IMR-90 (cell line): Measurements from ENCODE around the gene NEAT1. TPM values are rescaled to one million over a fixed set of nuclear protein-coding genes. Genes with fewer than 3 reads are reported as not detected.

Experiments
- ATAC-seq: fragments of 200-7000 bp; cut with Tn5 transposase; 2 replicates; pipeline ENCODE4 v1.9.1; 2020; ENCODE audit warnings: low read depth, mild to moderate bottlenecking, moderate library complexity
- BruUV-seq: library from RNA; stranded (reverse); fragments of 400-500 nt; replicated peaks from 2 replicates; lab custom pipeline; 2021; lab: Mats Ljungman, UMichigan
- CTCF ChIA-PET: fragments of 300-600 bp; formaldehyde crosslinking; extraction: SDS; loops from one replicate; lab custom pipeline; 2021; ENCODE audit warnings: antibody characterized with exemption; lab: Yijun Ruan, JAX
- POLR2A ChIA-PET: fragments of 300-600 bp; sonication (Branson Sonifier 250); formaldehyde crosslinking; loops from one replicate; lab custom pipeline; 2022; ENCODE audit warnings: antibody characterized with exemption; ENCODE audit not compliant: unreplicated experiment; lab: Charles Lee
- DNase-seq: peaks from one replicate; pipeline ENCODE4 v3.0.0; 2013
- H2AFZ ChIP-seq: replicated peaks from 2 replicates; pipeline ENCODE3; 2013; ENCODE audit warnings: low read length, mild to moderate bottlenecking; ENCODE audit not compliant: poor library complexity
- H2AK5ac ChIP-seq: 2 replicates; pipeline ENCODE4 v1.6.1; 2013; ENCODE audit warnings: low read depth, low read length, inconsistent platforms
- H2AK9ac ChIP-seq: replicated peaks from 2 replicates; pipeline ENCODE3; 2013; ENCODE audit warnings: mild to moderate bottlenecking, low read depth, low read length, moderate library complexity; ENCODE audit not compliant: poor library complexity
- H2BK120ac ChIP-seq: 2 replicates; pipeline ENCODE4 v1.6.1; 2013; ENCODE audit warnings: low read depth, low read length, inconsistent platforms
- H2BK15ac ChIP-seq: 3 replicates; pipeline ENCODE4 v1.6.1; 2013; ENCODE audit warnings: low read depth, low read length, inconsistent platforms
- H2BK20ac ChIP-seq: 2 replicates; pipeline ENCODE4 v1.6.1; 2013; ENCODE audit warnings: low read depth, mild to moderate bottlenecking, inconsistent platforms, low read length, moderate library complexity
- H2BK5ac ChIP-seq: 2 replicates; pipeline ENCODE4 v1.6.1; 2013; ENCODE audit warnings: mild to moderate bottlenecking, low read depth, low read length, inconsistent platforms; ENCODE audit not compliant: poor library complexity, severe bottlenecking
- H3K14ac ChIP-seq: replicated peaks from 2 replicates; pipeline ENCODE4 v1.6.1; 2013; ENCODE audit warnings: low read depth, low read length, inconsistent platforms
- H3K18ac ChIP-seq: 2 replicates; pipeline ENCODE4 v1.6.1; 2013; ENCODE audit warnings: low read depth, low read length, control low read depth
- H3K23ac ChIP-seq: 2 replicates; pipeline ENCODE4 v1.6.1; 2013; ENCODE audit warnings: low read depth, low read length, inconsistent platforms
- H3K27ac ChIP-seq: 2 replicates; pipeline ENCODE4 v1.5.1; 2013; ENCODE audit warnings: mild to moderate bottlenecking, control low read depth, low read length; ENCODE audit not compliant: insufficient read depth
- H3K27me3 ChIP-seq: 2 replicates; pipeline ENCODE4 v1.6.1; 2013; ENCODE audit warnings: low read length; ENCODE audit not compliant: control insufficient read depth, insufficient read depth
- H3K36me3 ChIP-seq: 2 replicates; pipeline ENCODE4 v1.6.1; 2013; ENCODE audit warnings: low read length, mixed read lengths; ENCODE audit not compliant: control insufficient read depth, insufficient read depth
- H3K4ac ChIP-seq: 2 replicates; pipeline ENCODE4 v1.6.1; 2013; ENCODE audit warnings: low read depth, low read length, inconsistent platforms
- H3K4me1 ChIP-seq: 2 replicates; pipeline ENCODE4 v1.6.1; 2013; ENCODE audit warnings: low read length, mixed read lengths; ENCODE audit not compliant: control insufficient read depth, insufficient read depth
- H3K4me2 ChIP-seq: 2 replicates; pipeline ENCODE4 v1.6.1; 2013; ENCODE audit warnings: low read depth, mild to moderate bottlenecking, control low read depth, low read length, moderate library complexity
- H3K4me3 ChIP-seq: 2 replicates; pipeline ENCODE4 v1.5.1; 2013; ENCODE audit warnings: low read depth, mild to moderate bottlenecking, control low read depth, low read length, moderate library complexity; ENCODE audit not compliant: insufficient read depth
- H3K56ac ChIP-seq: 2 replicates; pipeline ENCODE4 v1.6.1; 2013; ENCODE audit warnings: low read length, inconsistent platforms; ENCODE audit not compliant: insufficient read depth; ENCODE audit errors: extremely low read depth
- H3K79me1 ChIP-seq, 2 experiments: 2 replicates each; pipeline ENCODE4 v1.6.1; 2013; ENCODE audit warnings: low read length in 2 of 2, inconsistent platforms in 1 of 2, low read depth in 1 of 2
- H3K9ac ChIP-seq: 2 replicates; pipeline ENCODE4 v1.6.1; 2013; ENCODE audit warnings: low read depth, low read length, control low read depth
- H3K9me1 ChIP-seq: 2 replicates; pipeline ENCODE4 v1.6.1; 2013; ENCODE audit warnings: low read length, inconsistent platforms; ENCODE audit not compliant: insufficient read depth
- H3K9me3 ChIP-seq: 2 replicates; pipeline ENCODE4 v1.6.1; 2013; ENCODE audit warnings: low read length; ENCODE audit not compliant: control insufficient read depth, insufficient read depth
- H4K20me1 ChIP-seq: 2 replicates; pipeline ENCODE4 v1.6.1; 2013; ENCODE audit warnings: low read length, inconsistent platforms; ENCODE audit not compliant: insufficient read depth
- H4K5ac ChIP-seq: 2 replicates; pipeline ENCODE4 v1.6.1; 2013; ENCODE audit warnings: mild to moderate bottlenecking, low read depth, low read length, control low read depth
- H4K8ac ChIP-seq, 2 experiments: 2 replicates each; pipeline ENCODE4 v1.6.1; 2013; ENCODE audit warnings: low read depth in 2 of 2, low read length in 2 of 2, control low read depth in 1 of 2, inconsistent platforms in 1 of 2
- H4K91ac ChIP-seq: 2 replicates; pipeline ENCODE4 v1.6.1; 2013; ENCODE audit warnings: low read depth, low read length, inconsistent platforms; ENCODE audit not compliant: insufficient read depth
- BHLHE40 ChIP-seq: fragments of 150-350 bp; IDR thresholded peaks from 2 replicates; pipeline ENCODE4 v1.6.1; 2016; ENCODE audit warnings: mild to moderate bottlenecking, low read depth, low read length
- CEBPB ChIP-seq: IDR thresholded peaks from 2 replicates; pipeline ENCODE4 v1.6.1; 2012; ENCODE audit warnings: low read depth, low read length, improper control_type of control experiment
- CHD1 ChIP-seq: IDR thresholded peaks from 2 replicates; pipeline ENCODE4 v1.6.1; 2012; ENCODE audit warnings: low read depth, low read length, improper control_type of control experiment
- ELK1 ChIP-seq: fragments of 150-350 bp; IDR thresholded peaks from 2 replicates; pipeline ENCODE4 v1.6.1; 2016; ENCODE audit warnings: low read depth, mild to moderate bottlenecking, low read length, moderate library complexity, borderline replicate concordance
- FOS ChIP-seq: fragments of 150-350 bp; IDR thresholded peaks from 2 replicates; pipeline ENCODE4 v1.6.1; 2016; ENCODE audit warnings: low read depth, low read length
- MAFK ChIP-seq: IDR thresholded peaks from 2 replicates; pipeline ENCODE4 v1.6.1; 2012; ENCODE audit warnings: low read depth, low read length, improper control_type of control experiment
- MAZ ChIP-seq: IDR thresholded peaks from 2 replicates; pipeline ENCODE4 v1.6.1; 2012; ENCODE audit warnings: low read depth, mild to moderate bottlenecking, low read length, improper control_type of control experiment, moderate library complexity, borderline replicate concordance
- MXI1 ChIP-seq: IDR thresholded peaks from 2 replicates; pipeline ENCODE4 v1.6.1; 2012; ENCODE audit warnings: low read depth, mild to moderate bottlenecking, low read length, moderate library complexity, borderline replicate concordance
- NFE2L2 ChIP-seq: fragments of 150-350 bp; IDR thresholded peaks from 2 replicates; pipeline ENCODE4 v1.6.1; 2016; ENCODE audit warnings: low read depth, mild to moderate bottlenecking, low read length
- POLR2A ChIP-seq: IDR thresholded peaks from 2 replicates; pipeline ENCODE4 v1.6.1; 2012; ENCODE audit warnings: mild to moderate bottlenecking, low read depth, low read length
- RAD21 ChIP-seq: IDR thresholded peaks from 2 replicates; pipeline ENCODE4 v1.6.1; 2012; ENCODE audit warnings: low read length, improper control_type of control experiment
- RFX5 ChIP-seq: IDR thresholded peaks from 2 replicates; pipeline ENCODE4 v1.8.0; 2012; ENCODE audit warnings: low read depth, mild to moderate bottlenecking, low read length, moderate library complexity
- SMC3 ChIP-seq: fragments of 150-350 bp; IDR thresholded peaks from 2 replicates; pipeline ENCODE4 v1.6.1; 2016; ENCODE audit warnings: low read depth, mild to moderate bottlenecking, antibody characterized with exemption, low read length, moderate library complexity
- WGBS, 2 experiments: methylation state at CpG; one replicate each; pipeline versions ENCODE4 v1.1.5 to v1.1.7; 2013; ENCODE audit warnings: missing lambda C conversion rate in 2 of 2; ENCODE audit not compliant: insufficient read length in 1 of 2; ENCODE audit errors: extremely low coverage in 2 of 2; 5-methylcytosine and 5-hydroxymethylcytosine counted together
- dilution Hi-C: fragments of 300-500 bp; cut with HindIII; formaldehyde crosslinking; loops from one replicate; pipeline ENCODE4 v1.14.3; 2018; ENCODE audit warnings: low sequenced_read_pairs; ENCODE audit not compliant: unreplicated experiment
- in situ Hi-C: fragments of 300-500 bp; cut with MboI; formaldehyde crosslinking; loops from 3 replicates; pipeline ENCODE4 v1.14.3; 2019; ENCODE audit warnings: low sequenced_read_pairs, inconsistent platforms, mixed read lengths
- intact Hi-C: fragments of 100-400 bp; cut with micrococcal nuclease; formaldehyde crosslinking; loops from 2 replicates; pipeline ENCODE4 v1.10.0; 2022
- polyA plus RNA-seq, 3 experiments: library from polyadenylated mRNA; depleted of rRNA; stranded (reverse); fragments of >200 nt; gene quantifications; 2 replicates each; pipeline ENCODE4 v1.2.3, GENCODE V29; 2012; ENCODE audit warnings: low replicate concordance in 1 of 3
- total RNA-seq: library from RNA; depleted of rRNA; stranded (reverse); fragments of >200 nt; gene quantifications from 2 replicates; pipeline ENCODE4 v1.2.3, GENCODE V29; 2012
- TF ChIP-seq, protein P1 (sequence below): conservative IDR thresholded peaks from 2 replicates; pipeline ENCODE4 v1.5.1; 2012; ENCODE audit warnings: mild to moderate bottlenecking, low read depth, low read length, improper control_type of control experiment

Gene NEAT1
- total and polyA plus RNA-seq, 2 of the 4 experiments (the other 2 are of a cell fraction): 30.1 to 114 TPM

GRCh38 chr11:65479184-65480145, 56.9 kb downstream of the NEAT1 start:
- peak overlapping the region; percentile 87 for H2BK20ac ChIP-seq
- peak overlapping the region; percentile 65 for H4K5ac ChIP-seq
- no peaks in the 10 kb centered on the region for H3K36me3 ChIP-seq
- H3K56ac ChIP-seq: peak overlapping the region; percentile 74
- TSS peak; percentile 34 for BruUV-seq
- H3K9me3 ChIP-seq: no peaks in the 10 kb centered on the region
- in situ Hi-C loops: no loop called here
- peak overlapping the region; percentile 90 for H2BK120ac ChIP-seq
- H3K4ac ChIP-seq: peak overlapping the region; percentile 98
- peak overlapping the region; percentile 96 for H2AK9ac ChIP-seq
- peaks cover 7 to 58% of the 10 kb centered on the region in 2 experiments; a peak in 3 of 4 replicates for H3K79me1 ChIP-seq
- peak overlapping the region; percentile 92 for H2BK5ac ChIP-seq
- H3K9me1 ChIP-seq: peaks cover 3% of the 10 kb centered on the region
- H3K4me1 ChIP-seq: peaks cover 22% of the 10 kb centered on the region
- ChIA-PET CTCF (interaction anchor here (0.6 to 2.3 kb wide), 9 partner anchors 9 to 809 kb away, joined by 3 to 12 read pairs (median 5); partner anchors contain the start of genes MALAT1 and YIF1A), POLR2A (interaction anchor here (0.8 to 7.2 kb wide), 7 partner anchors 8 to 57 kb away, joined by 3 to 494 read pairs (median 13); partner anchors contain the start of genes MALAT1 and NEAT1)
- peak overlapping the region; percentile 100 for H4K91ac ChIP-seq
- peak overlapping the region; percentile 85 for H3K4me2 ChIP-seq
- peak overlapping the region; percentile 95 for H2AK5ac ChIP-seq
- 62% methylated on average over 4 of the region's 11 CpGs; no CpG with 5 or more reads in 1 of the 2 experiments for WGBS, 2 experiments
- dilution Hi-C loops: no loop called here
- H4K20me1 ChIP-seq: no peaks in the 10 kb centered on the region
- peak overlapping the region; percentile 86 for H2BK15ac ChIP-seq
- peak overlapping the region; percentile 93 for H3K23ac ChIP-seq
- H3K27me3 ChIP-seq: no peaks in the 10 kb centered on the region
- H3K14ac ChIP-seq: peak overlapping the region; percentile 94
- peak overlapping the region; percentile 91 for H3K27ac ChIP-seq
- ATAC-seq (peak; percentile 39), DNase-seq (peak; percentile 95)
- H3K4me3 ChIP-seq: peak overlapping the region; percentile 2
- H4K8ac ChIP-seq: peak overlapping the region; percentile 37 to 83
- H2AFZ ChIP-seq: peak overlapping the region; percentile 85
- H3K9ac ChIP-seq: peak overlapping the region; percentile 77
- intact Hi-C loops: no loop called here
- H3K18ac ChIP-seq: peak overlapping the region; percentile 75
- peak; percentile 67 for TF ChIP-seq RAD21
- no peak for TF ChIP-seq CHD1
- TF ChIP-seq RFX5: no peak
- peak; percentile 88 for TF ChIP-seq POLR2A
- TF ChIP-seq SMC3: peak; percentile 54
- TF ChIP-seq FOS: peak; percentile 58; the same call in 1 of the 2 replicates
- TF ChIP-seq BHLHE40: peak; percentile 40
- peak; percentile 8; the same call in 1 of the 2 replicates for TF ChIP-seq CEBPB
- TF ChIP-seq NFE2L2: no peak
- no peak for TF ChIP-seq ELK1
- TF ChIP-seq, protein P1, sequence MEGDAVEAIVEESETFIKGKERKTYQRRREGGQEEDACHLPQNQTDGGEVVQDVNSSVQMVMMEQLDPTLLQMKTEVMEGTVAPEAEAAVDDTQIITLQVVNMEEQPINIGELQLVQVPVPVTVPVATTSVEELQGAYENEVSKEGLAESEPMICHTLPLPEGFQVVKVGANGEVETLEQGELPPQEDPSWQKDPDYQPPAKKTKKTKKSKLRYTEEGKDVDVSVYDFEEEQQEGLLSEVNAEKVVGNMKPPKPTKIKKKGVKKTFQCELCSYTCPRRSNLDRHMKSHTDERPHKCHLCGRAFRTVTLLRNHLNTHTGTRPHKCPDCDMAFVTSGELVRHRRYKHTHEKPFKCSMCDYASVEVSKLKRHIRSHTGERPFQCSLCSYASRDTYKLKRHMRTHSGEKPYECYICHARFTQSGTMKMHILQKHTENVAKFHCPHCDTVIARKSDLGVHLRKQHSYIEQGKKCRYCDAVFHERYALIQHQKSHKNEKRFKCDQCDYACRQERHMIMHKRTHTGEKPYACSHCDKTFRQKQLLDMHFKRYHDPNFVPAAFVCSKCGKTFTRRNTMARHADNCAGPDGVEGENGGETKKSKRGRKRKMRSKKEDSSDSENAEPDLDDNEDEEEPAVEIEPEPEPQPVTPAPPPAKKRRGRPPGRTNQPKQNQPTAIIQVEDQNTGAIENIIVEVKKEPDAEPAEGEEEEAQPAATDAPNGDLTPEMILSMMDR: peak; percentile 61
- peak; percentile 28; the same call in 1 of the 2 replicates for TF ChIP-seq MAFK
- no peak for TF ChIP-seq MXI1
- peak; percentile 33; the same call in 1 of the 2 replicates for TF ChIP-seq MAZ
